Psoas muscle (tissue), 8 donors: ENCODE measurements around the gene WDR93. TPM values are rescaled to one million over a fixed set of nuclear protein-coding genes. Genes with fewer than 3 reads are reported as not detected.

Source experiments
- ATAC-seq, 4 donors: fragments of 200-7000 bp; cut with Tn5 transposase; one replicate each; pipeline ENCODE4 v1.9.1; 2020; ENCODE audit warnings: moderate library complexity in 3 of 4, mild to moderate bottlenecking in 2 of 4
- DNase-seq, 2 donors: peaks; one replicate each; pipeline ENCODE4 v3.0.0-alpha.2; 2020
- H3K27ac ChIP-seq: fragments of 200-600 bp; one replicate; pipeline ENCODE4 v1.8.0; 2022
- H3K27me3 ChIP-seq, 3 donors: fragments of 200-600 bp in 1 of 3; one replicate each; pipeline versions ENCODE4 v1.6.1 to v1.8.0; 2013 to 2022; ENCODE audit warnings: low read length in 2 of 3, mild to moderate bottlenecking in 2 of 3, moderate library complexity in 1 of 3; ENCODE audit not compliant: insufficient read depth in 3 of 3
- H3K36me3 ChIP-seq, 2 donors: fragments of 200-600 bp in 1 of 2; one replicate each; pipeline versions ENCODE4 v1.6.1 to v1.8.0; 2013 to 2022; ENCODE audit warnings: low read depth in 1 of 2, mild to moderate bottlenecking in 1 of 2, moderate library complexity in 1 of 2; ENCODE audit not compliant: insufficient read depth in 1 of 2
- H3K4me1 ChIP-seq: fragments of 200-600 bp; one replicate; pipeline ENCODE4 v1.8.0; 2022
- H3K4me3 ChIP-seq: fragments of 200-600 bp; one replicate; pipeline ENCODE4 v1.8.0; 2022; ENCODE audit warnings: mild to moderate bottlenecking
- H3K9me3 ChIP-seq: fragments of 200-600 bp; one replicate; pipeline ENCODE4 v1.8.0; 2022
- WGBS, 3 donors: extraction: QIAGEN DNeasy Blood & Tissue Kit; methylation state at CpG; one replicate each; pipeline versions ENCODE4 v1.1.6 to v1.1.7; 2013; 5-methylcytosine and 5-hydroxymethylcytosine counted together
- intact Hi-C, 2 donors: fragments of 100-400 bp; cut with DNase I; formaldehyde crosslinking; loops; one replicate each; pipeline versions ENCODE4 v1.11.0 to v1.14.2; 2022
- polyA plus RNA-seq, 3 donors: library from polyadenylated mRNA; stranded (reverse); fragments of 200-250 nt; gene quantifications; one replicate each; pipeline ENCODE4 v1.2.3, GENCODE V29; 2013
- total RNA-seq, 4 donors: library from RNA; stranded (reverse); fragmentation: NEBNext Ultra II Directional in 2 of 4; extraction: Animal tissue kit (Norgen Biotek cat#: 25700) in 2 of 4; gene quantifications; one replicate each; pipeline versions ENCODE4 v1.2.1 to v1.2.4, GENCODE V29; 2021 to 2023
- TF ChIP-seq, protein P1 (sequence below): fragments of 200-600 bp; IDR thresholded peaks from one replicate; pipeline ENCODE4 v1.8.0; 2022; ENCODE audit warnings: antibody characterized with exemption
- donor health status: healthy with polysubstance abuse.
- donor health status: DM: no; HTN: no; CAD: no; lungs with moderate emphysema.
- donor health status: Bipolar disorder and iron deficiency.
- donor health status: healthy.
- donor health status: DM: yes; HTN: yes; CAD: no.
- donor health status: DM: no; HTN: no; CAD: no.
- donor health status: DM: no; HTN: no; CAD: no.
- donor health status: DM: yes; HTN: yes; CAD: no.

Gene WDR93
- total and polyA plus RNA-seq, 7 donors, result 0.03 TPM; not detected in 6

DNA sequence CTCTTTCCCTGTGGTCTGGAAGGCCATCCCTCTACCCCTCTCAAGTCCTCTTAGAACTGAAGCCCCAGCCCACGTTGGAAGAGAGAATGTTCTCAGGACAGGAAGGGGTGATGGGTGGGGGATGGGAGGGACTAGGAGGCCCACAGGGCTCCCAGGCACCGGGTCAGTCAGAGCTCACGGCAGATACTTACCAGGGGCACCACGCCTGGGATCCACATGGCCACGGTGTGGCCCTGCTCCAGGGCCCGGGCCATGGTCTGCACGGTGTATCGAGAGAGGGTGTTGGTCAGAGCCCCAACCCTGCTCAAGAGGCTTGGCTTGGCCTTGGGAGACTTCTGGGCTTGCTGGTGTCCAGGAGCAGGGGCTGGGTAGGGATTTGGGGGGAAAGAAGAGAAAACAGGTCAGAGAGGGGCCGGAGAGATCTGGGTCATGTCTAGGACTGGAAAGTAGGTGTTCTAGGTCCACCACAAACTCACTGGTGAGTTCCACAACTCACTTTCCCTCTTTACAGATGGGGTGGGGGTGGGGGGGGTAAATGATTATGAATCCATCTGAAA lies 21.2 kb upstream of the WDR93 start:
- peaks cover 7% of the 10 kb centered on the region for H3K4me1 ChIP-seq
- no peaks in the 10 kb centered on the region for H3K27me3 ChIP-seq
- DNase-seq (no peak), ATAC-seq (no peak)
- no peak overlapping the region for H3K4me3 ChIP-seq
- no peaks in the 10 kb centered on the region for H3K36me3 ChIP-seq
- no peaks in the 10 kb centered on the region for H3K9me3 ChIP-seq
- TF ChIP-seq, protein P1, sequence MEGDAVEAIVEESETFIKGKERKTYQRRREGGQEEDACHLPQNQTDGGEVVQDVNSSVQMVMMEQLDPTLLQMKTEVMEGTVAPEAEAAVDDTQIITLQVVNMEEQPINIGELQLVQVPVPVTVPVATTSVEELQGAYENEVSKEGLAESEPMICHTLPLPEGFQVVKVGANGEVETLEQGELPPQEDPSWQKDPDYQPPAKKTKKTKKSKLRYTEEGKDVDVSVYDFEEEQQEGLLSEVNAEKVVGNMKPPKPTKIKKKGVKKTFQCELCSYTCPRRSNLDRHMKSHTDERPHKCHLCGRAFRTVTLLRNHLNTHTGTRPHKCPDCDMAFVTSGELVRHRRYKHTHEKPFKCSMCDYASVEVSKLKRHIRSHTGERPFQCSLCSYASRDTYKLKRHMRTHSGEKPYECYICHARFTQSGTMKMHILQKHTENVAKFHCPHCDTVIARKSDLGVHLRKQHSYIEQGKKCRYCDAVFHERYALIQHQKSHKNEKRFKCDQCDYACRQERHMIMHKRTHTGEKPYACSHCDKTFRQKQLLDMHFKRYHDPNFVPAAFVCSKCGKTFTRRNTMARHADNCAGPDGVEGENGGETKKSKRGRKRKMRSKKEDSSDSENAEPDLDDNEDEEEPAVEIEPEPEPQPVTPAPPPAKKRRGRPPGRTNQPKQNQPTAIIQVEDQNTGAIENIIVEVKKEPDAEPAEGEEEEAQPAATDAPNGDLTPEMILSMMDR, result no peak
- H3K27ac ChIP-seq, result no peak overlapping the region
- intact Hi-C loops, result no loop called here
- 72 to 86% (median 86%) methylated on average over 8 to 9 of the region's 9 CpGs for WGBS, 3 donors

DNA sequence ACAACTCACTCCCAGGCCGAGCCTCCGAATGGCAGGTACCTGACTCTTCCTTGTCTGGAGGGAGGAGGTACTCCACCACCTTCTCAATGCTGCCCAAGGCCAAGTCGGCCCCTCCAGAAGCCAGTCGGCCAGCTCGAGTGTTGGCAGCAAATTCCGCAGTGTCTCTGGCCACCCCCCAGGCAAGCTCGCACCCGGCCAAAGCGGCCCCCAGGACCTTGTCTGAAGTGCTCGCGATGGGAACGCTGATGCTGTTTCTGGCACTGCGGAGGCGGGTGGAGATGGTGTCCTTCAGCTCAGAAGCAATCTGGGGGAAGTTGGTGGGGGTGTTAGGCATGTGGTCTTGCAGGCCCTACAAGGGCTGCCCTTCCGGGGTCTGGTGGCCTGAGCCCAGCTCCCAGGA lies 20.7 kb upstream of the WDR93 start:
- DNase-seq (no peak), ATAC-seq (no peak)
- no peak overlapping the region for H3K27ac ChIP-seq
- H3K4me3 ChIP-seq, result no peak overlapping the region
- TF ChIP-seq, protein P1, result no peak
- peaks cover 5% of the 10 kb centered on the region for H3K4me1 ChIP-seq
- intact Hi-C loops, result no loop called here
- H3K36me3 ChIP-seq, result no peaks in the 10 kb centered on the region
- WGBS, 3 donors, result 92 to 93% (median 92%) methylated on average over 15 of the region's 15 CpGs
- H3K27me3 ChIP-seq, result no peaks in the 10 kb centered on the region
- no peaks in the 10 kb centered on the region for H3K9me3 ChIP-seq

DNA sequence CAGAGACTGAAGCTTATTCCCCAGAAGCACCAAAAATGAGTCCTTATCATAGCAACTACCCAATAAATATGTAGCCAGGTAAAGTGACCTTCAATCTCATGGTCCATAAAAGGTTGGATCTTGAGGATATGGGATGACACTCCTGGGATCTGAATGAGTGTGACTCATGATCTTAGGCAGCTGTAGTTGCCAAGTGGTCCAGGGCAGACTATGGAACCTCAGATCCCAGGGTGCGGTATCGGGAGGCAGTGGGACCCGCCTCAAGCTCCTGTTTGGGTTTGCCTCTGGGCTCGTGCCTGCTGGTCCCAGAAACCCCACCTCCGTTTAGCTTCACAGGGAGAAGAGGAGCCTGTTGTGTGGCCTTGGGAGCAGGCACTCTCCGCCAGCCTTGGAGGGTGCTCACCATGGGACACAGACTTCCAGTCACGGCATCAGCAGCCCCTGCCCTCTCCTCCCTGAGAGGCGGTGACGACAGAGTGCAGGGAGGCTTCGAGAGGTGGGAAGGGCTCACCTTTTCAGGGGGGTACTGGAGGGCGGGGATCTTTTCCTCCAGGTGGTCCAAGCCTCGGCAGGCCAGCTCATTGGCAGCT lies 19.5 kb upstream of the WDR93 start:
- H3K27ac ChIP-seq, result no peak overlapping the region
- 82 to 85% (median 84%) methylated on average over 12 of the region's 12 CpGs for WGBS, 3 donors
- DNase-seq (no peak), ATAC-seq (no peak)
- H3K27me3 ChIP-seq, result no peaks in the 10 kb centered on the region
- H3K4me3 ChIP-seq, result no peak overlapping the region
- intact Hi-C loops, result loop anchor here in 1 of 2 donors (1.0 kb wide), 1 partner anchor 16 kb away; the partner anchor contains the start of gene KIF7
- no peaks in the 10 kb centered on the region for H3K9me3 ChIP-seq
- no peaks in the 10 kb centered on the region for H3K36me3 ChIP-seq
- TF ChIP-seq, protein P1, result no peak
- no peaks in the 10 kb centered on the region for H3K4me1 ChIP-seq

DNA sequence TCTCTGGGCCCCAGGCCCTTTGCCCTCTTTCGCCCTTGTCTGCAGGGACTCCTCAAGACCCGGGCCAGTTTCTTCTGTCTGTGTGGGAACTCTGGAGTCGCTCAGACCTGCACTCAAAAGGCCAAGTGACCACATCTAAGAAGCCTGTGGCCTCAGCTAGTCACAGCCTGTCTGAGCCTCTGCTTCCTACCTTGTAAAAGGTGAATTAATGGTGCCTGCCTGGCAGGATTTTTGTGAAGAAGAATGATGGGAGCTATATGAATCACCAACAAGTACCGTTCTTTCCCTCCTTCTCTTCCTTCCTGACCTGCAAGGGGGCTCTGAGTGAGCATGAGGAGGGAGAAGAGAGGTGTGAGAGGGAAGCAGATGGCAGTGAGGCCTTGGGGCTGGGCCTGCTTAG lies 18.9 kb upstream of the WDR93 start:
- Histone ChIP-seq H3K27me3 (no peaks in the 10 kb centered on the region), H3K27ac (no peak overlapping the region), H3K4me1 (no peaks in the 10 kb centered on the region), H3K36me3 (no peaks in the 10 kb centered on the region), H3K4me3 (no peak overlapping the region), H3K9me3 (no peaks in the 10 kb centered on the region)
- no peak for ATAC-seq
- intact Hi-C loops, result loop anchor here in 1 of 2 donors (1.0 kb wide), 1 partner anchor 16 kb away; the partner anchor contains the start of gene KIF7
- WGBS, 3 donors, result 60 to 85% (median 64%) methylated on average over 3 to 4 of the region's 4 CpGs
- no peak for DNase-seq
- TF ChIP-seq, protein P1, result no peak
